HG03135 (cell line): ENCODE measurements around the gene CCDC32.

Experiments used
- ATAC-seq: cut with Tn5 transposase; IDR thresholded peaks from one replicate; pipeline ENCODE4 v1.9.1; 2021; ENCODE audit warnings: mild to moderate bottlenecking, moderate library complexity; ENCODE audit not compliant: unreplicated experiment

CCDC32 gene

DNA sequence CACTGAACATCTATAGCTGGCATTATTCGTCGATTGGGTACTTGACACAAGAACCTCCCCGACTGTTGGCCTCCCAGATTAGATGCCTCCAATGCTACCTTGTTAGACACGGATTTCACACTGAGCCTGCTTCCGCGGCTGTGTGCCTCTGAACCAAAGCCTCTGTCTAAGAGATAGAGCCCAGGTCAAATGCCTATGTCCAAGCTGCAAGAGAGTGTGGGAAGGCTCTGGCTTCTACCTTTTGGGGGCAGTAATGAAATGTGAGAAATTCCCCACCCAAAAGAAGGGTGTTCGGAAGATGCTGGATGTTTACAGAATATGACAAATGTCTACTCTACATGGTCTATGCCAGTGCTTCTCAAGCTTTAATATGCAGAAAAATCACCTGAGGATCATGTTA is 2.3 kb upstream of the CCDC32 start:
- ATAC-seq: no peak

DNA sequence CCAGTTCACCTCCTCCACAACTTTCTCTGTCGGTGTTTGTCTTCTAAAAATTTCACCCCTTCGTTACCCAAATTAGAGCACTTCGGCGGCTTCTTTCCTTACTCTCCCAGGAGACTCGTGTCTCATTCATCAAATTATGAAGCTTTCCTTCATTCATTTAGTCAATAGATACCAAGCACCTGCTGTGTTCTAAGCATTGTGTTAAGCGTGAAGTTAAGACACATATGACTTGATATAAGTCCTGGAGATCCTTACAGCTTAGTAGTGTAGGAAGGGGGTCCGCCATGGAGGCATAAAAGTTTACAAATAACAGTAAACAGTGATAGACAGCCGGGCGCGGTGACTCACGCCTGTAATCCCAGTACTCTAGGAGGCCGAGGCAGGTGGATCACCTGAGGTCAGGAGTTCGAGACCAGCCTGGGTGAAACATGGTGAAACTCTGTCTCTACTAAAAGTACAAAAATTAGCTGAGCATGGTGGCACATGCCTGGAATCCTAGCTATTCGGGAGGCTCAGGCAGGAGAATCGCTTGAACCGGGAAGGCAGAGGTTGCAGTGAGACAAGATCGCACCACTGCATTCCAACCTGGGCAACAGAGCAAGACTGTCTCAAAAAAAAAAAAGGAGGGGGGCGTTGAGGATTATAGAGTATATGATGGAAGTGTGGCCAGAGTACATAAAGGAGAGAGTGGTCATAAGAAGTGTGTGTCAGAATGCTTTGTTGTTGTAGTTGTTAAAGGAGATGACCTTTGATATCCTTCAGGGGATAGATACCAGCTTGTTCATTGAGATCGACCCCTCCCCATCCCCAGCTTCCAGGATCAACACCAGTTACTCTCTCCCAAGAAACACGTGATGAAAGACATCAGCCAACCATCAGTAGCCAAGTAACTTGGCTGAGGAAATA is 744 bp upstream of the CCDC32 start:
- ATAC-seq: no peak

DNA sequence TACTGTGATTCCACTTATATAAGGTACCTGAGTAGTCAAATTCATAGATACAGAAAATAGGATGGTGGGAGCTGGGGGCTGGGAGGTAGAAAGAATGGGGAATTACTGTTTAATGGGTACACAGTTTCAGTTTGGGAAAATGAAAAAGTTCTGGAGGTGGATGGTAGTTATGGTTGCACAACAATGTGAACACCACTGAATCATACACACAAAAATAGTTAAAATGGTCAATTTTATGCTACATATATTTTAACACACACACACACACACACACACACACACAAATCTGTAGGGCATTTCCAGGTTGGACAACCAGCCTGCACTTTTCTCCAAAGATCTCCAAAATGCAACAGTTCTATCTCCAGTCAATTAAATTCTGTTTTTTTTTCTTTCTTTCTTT is 1.4 kb downstream of the CCDC32 start:
- ATAC-seq: no peak

DNA sequence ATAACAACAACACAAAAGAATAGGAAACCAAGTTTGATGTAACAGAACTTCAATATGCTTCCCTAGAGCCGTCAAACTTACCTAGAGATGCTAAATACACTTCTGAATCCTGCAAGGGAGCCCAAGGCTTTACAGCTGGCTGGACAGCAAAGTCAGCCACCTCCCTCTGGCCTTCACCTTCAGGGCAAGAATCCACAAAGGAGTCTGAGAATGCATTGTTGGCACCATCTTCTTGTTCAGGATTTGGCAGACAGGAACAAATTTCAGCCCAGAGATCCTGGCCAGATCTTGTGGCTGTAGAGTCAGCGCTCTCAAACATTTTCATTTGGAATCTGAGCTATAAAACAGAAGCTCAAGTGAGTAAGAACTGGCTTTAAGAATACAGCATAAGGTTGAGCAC is 2.2 kb downstream of the CCDC32 start:
- no peak for ATAC-seq

DNA sequence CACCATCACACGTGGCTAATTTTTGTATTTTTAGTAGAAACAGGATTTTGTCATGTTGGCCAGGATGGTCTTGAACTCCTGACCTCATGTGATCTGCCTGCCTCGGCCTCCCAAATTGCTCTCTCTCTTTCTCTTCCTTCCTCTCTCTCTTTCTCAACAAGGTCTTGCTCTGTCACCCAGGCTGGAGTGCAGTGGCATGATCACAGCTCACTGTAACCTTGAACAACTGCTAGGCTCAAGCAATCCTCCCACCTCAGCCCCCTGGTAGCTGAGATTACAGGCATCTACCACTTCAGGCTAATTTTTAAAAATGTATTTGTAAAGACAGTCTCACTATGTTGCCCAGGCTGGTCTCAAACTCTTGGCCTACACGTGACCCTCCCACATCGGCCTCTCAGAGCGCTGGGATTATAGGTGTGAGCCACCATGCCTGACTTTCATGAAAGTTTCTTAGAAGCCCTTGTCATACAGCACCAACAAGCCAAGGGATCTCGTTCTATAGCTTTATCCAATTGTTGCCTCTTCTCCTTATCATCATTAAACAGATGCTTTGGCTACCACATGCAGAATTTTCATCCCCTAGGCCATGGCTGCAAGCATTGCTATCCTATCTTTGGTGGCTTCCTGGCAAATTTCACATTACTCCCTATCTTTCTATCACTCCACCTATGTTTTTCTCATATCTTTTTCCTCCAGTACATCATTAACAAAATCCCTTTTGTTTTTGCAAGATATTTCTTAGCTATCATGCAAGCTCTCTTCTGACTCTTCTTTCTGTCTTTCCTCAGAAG is 5.7 kb downstream of the CCDC32 start:
- no peak for ATAC-seq

DNA sequence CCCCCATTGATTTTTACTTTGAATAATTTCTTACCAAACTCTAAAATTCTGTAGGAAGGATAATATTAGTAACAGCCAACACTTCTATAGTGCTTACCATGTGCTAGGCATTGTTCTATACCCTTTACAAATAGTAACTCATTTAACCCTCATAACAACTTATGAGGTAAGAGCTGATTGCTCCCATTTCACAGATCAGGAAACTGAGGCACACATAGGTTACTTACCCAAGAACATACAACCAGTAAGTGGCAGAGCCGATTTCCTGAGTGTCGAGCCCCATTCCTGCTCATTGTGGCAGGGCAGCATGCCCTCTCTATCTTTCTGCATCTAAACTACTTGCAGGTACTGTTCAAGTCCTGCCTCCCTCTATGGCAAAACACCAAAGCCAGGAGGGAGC is 9.0 kb downstream of the CCDC32 start:
- ATAC-seq: no peak

DNA sequence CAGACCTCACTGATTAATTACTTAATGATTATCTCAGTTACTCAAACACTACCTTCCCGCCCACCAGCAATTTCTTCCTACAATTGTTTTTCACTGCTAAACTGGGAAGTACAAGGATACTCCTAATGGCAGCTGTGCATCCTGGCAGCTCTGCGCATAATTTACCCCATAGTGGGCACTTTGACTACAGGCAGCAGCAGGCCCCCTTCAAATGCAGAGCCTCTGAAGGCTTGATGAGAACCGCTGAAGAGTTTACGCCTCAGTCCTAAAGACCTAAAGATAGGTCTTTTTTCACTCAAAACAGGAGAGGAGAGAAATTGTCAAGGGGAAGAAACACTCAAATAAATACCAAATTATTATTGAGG is 10.7 kb downstream of the CCDC32 start:
- ATAC-seq: no peak

DNA sequence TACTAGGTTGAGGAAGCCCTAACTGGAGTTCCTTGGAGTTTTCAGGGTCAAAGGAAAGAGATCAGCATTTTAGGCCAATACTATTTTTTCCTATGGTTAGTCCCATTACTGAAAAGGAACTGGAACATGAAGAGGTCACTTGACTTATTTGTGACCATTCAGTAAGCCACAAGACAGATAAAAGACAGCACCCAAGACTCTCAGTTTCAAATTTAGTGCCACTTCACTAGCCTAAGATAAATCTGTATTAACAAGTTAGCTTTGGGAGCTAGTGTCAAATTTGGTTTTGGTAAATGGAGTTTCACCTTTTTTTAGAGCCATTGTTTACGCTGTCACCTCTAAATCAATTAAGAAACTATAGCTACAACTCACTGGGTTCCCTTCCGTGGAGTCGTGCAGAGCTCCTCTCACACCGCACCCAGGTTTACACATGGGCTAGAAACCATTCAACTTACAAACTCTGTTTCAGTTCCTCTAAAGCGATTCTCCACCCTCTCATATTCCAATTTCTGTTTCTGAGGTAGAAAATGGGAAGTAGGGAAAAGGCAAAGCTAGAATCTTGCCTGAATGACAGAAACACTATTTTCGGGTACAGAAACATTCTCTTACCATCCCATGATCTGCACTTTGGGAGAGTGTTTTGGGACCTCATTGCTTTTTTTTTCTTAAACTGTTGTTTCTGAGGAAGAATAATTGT is 14.4 kb downstream of the CCDC32 start:
- ATAC-seq: peak; percentile 77

DNA sequence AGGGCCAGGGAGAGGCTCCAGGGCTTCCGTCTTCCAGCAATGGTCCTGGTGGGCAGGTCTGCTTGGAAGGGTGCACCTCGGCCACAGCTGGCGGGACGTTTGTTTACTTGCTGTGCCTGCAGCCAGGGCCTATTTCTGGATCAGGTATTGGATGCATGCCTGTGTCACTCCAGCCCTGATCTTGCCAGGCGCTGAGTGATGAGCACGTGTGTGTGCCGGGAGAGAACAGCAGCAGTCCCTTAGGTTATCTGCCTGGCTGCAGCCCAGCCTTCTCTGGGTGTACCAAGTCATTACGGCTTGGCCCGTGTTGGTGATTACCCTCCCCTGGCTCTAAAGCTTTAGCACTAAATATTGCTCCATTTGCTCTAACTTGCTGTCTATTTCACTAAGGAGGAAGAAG is 14.9 kb downstream of the CCDC32 start:
- no peak for ATAC-seq

DNA sequence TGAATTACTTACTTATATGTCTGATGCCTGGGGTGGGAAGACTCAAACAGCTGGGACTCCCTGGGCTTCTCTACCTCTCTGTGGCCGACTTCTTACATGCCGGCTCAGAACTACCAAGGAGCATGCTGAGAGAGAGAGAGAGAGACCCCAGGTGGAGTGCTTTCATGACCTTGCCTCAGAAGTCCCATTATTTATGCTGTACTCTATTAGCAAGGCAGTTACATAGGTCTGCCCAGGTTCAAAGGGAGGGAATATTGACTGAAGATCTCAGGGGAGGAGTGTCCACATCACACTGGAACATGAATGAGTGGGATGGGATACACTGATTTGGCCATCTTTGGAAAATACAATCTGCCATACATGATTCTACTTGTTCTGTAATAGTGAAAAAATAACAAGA is 16.2 kb downstream of the CCDC32 start:
- no peak for ATAC-seq

DNA sequence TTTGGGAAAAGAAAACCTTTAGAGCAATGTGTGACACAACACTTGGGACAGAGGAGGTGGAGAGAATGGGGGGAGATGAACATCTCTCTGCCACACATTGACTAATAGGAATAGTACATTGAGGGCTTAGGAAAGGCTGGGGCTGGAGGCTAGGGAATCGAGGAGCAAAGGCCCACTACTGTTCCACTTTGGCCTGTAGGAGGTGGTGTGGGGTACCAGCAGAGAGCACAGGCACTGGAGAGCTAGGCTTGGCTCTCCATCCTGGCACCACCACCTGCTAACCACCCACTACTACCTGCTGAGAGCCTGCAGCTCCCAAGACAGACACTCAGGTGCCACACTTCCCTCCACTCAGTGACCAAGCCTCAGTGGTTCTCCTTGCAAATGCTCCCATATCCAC is 19.4 kb downstream of the CCDC32 start:
- ATAC-seq: no peak

DNA sequence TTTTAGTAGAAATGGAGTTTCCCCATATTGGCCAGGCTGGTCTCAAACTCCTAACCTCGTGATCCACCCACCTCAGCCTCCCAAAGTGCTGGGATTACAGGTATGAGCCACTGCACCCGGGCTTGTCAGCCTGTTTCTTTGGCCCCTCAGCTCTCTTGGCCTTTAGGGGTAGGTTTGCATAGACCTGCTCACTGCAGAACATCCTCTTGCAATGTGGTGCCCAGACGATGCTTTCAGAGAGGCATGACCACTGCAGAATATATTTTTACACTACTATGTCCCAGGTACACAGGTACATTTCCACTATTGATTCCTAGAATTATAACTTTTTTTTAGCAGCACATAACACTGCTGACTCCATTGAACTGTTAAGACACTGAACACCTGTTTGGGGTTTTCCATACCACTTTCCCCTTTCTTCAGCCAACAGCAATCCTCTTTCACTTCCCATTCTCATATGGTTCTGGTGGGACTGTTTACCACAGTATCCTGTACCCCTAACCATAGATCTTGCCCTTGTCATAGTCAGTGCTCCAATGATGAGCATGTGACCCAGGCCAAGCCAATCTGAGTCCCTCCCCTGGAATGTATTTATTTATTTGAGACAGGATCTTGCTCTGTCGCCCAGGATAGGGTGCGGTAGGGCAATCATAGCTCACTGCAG is 21.1 kb downstream of the CCDC32 start:
- ATAC-seq: peak; percentile 55

DNA sequence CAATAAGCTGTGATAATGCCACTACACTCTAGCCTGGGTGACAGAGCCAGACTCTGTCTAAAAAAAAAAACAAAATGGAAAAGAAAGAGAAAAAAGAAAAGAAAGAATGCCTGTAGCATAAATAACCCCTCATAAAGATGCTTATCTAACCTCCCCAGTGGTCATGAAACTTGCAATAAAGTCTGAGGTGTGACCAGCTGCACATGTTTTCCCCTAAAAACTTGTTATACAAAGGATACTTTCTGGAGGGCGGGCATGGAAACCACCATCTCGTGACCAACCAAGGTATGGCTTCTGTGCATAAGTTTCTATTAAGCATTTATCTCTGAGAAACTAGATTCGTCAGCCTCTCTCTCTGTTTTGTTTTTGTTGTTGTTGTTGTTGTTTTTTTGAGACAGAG is 21.8 kb downstream of the CCDC32 start:
- no peak for ATAC-seq

DNA sequence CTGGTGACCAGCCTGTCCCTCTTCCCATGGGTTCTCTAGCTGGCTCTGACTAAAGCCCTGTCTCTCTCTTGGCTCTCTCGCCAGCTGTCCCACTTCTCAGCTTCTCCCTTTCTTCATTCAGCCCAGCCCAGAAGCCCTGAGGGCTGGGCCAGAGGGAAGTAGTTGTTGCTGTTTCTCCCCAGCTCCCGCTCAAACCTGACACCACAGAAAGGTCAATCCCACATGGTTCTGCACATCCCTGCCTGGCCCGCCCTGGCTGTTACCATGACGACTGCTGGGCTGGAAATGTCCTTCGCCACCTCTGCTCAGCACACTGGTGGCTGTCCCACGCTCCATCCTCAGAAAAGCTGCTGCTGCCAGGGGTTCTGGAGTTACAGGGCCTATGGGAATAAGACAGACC is 25.9 kb downstream of the CCDC32 start:
- no peak for ATAC-seq

DNA sequence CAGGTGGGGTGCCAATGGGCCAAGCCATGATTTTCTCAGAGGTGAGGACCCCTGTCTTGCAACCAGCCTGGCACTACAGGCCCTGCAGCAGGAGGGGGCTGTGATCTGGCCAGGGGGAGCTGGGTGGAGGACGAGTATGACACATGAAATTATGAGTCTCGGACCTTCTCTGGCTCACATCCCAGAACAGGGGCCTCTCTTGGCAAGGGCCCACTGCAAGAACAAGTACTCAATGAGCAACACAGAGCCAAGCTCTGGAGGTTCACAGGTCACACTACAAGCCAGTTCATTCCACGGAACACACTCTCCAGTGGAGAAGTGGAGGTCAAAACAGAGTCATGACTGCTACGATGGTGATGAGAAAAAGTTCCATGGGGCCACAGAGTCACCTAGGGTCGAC is 28.3 kb downstream of the CCDC32 start:
- ATAC-seq: no peak

DNA sequence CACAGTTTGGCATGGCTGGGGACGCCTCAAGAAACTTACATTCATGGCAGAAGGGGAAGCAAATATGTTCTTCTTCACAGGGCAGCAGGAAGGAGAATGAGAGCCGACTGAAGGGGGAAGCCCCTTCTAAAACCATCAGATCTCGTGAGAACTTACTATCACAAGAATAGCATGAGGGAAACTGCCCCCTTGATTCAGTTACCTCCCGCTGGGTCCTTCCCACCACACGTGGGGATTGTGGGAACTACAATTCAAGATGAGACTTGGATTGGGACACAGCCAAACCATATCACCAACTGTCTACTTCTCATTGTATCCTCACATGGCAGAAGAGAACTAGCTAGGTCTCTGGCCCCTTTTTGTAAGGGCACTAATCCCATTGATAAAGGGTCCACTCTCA is 30.5 kb downstream of the CCDC32 start:
- no peak for ATAC-seq

DNA sequence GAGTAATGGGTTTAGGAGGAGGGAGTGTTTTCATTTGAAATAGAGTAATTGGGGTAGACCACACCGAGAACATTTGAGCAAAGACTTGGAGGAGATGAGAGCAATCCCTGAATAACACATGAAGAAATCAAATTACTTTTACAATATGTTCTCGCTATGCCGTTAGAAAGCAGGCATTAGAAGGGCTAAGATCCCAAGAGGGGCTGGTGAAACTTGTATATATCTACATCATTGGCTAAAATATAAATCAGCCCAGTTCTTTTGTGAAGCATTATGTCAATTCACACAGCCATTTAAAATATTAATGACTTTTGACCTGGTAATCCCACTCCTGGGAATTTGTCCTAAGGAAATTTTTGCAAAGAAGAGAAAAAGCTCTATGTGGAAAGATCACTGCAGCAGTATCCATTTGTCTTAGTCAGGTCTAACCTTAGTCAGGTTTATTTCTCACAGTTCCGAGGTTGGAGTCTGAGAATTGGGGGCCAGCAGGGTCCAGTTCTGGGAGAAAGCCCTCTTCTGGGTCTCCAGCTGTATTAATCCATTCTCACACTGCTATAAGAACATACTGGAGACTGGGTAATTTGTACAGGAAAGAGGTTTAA is 31.0 kb downstream of the CCDC32 start:
- no peak for ATAC-seq

DNA sequence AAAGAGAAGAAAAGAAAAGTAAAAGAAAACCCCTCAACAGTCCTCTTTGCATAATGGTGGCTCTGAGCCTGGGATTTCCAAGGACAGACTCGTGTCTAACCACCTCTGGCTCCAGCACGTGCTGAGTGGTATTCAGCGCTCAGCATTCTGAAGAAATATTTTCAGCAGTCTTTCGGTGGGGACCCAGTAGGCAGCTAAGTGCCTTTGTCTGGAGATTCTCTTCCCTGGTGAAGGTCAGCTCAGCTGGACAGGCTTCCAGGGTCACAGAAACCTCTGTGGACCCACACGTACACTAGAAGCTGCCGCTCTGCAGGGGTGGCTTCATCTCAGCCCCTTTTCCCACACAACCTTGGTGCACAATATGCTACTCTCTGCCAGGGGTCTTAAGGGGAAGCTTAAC is 36.0 kb downstream of the CCDC32 start:
- no peak for ATAC-seq

DNA sequence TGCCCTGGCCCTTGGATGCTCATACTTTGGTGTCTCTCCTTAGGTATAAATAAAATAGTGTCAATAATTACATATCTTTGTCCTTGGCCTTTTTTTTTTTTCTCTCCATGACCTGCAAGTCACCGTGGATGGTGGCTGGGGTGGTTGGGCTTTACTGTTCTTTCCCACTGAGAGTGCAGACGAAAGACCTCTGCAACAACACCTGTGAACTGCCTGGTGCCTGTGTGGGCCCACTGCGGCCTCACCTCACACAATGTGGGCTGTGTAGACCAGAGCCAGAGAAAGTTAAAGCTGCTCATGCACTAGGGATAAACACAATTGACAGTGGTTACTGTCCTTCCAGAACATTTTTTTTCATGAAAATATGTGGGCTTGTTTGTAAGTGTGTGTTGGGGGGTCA is 39.0 kb downstream of the CCDC32 start:
- no peak for ATAC-seq

DNA sequence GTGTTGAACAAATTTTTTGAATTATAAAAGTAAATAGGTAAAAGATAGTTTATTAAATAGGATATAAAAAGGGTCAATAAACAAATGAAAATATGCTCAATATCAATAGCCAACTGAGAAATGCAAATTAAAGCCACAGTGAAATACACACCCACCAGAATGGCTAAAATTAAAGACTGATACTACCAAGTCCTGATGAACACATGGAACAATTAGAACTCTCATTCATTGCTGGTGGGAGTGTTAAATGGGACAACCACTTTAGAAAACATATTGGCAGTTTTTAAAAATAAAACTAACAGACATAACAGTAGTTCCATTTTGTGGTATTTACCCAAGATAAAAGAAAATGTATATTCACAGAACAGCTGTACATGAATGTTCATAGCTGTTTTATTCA is 41.2 kb downstream of the CCDC32 start:
- ATAC-seq: no peak

DNA sequence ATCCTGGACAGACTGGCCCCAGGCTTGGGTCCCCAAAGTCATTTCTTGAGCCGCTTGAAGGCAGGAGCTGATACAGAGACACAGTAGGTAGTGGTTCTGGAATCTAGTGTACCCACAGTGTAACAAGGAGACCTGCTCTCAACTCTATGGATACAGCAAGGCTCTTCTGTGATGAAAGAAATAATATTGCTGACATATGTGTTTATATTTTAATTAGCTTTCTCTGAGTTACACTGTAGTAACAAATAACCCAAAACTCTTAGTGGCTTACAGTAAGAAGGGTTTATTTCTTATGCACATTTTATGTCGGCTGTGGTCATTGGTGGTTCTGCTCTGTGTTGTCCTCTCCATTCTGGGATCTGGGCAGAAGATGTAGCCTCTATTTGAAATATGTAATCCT is 48.5 kb downstream of the CCDC32 start:
- no peak for ATAC-seq
